CD14-positive monocyte (primary cell): Measurements from ENCODE around the gene RSPH3. TPM values are rescaled to one million over a fixed set of nuclear protein-coding genes. Genes with fewer than 3 reads are reported as not detected.

Source experiments
- DNase-seq, 3 donors: peaks; one replicate each; pipeline ENCODE4 v3.0.0-alpha.2; 2011 to 2022
- H2AFZ ChIP-seq: 2 replicates; pipeline ENCODE4 v1.6.0; 2012; ENCODE audit warnings: mild to moderate bottlenecking, low read depth, low read length, inconsistent platforms; ENCODE audit not compliant: insufficient read depth, poor library complexity, severe bottlenecking
- H3K27ac ChIP-seq, 2 donors: 1 replicate in 1 of 2; 2 replicates in 1 of 2; pipeline ENCODE4 v1.5.1; 2012 to 2013; ENCODE audit warnings: low read length in 2 of 2, control low read depth in 1 of 2, inconsistent platforms in 1 of 2, low read depth in 1 of 2, mild to moderate bottlenecking in 1 of 2
- H3K27me3 ChIP-seq, 2 donors: one replicate each; pipeline versions ENCODE4 v1.6.0 to v1.6.1; 2011 to 2013; ENCODE audit warnings: low read length in 2 of 2; ENCODE audit not compliant: control insufficient read depth in 2 of 2, insufficient read depth in 2 of 2
- H3K36me3 ChIP-seq, 2 donors: replicated peaks in 1 of 2; 1 replicate in 1 of 2; 2 replicates in 1 of 2; pipeline versions ENCODE4 v1.5.1 to v1.6.1; 2012 to 2013; ENCODE audit warnings: low read length in 2 of 2, control low read depth in 1 of 2, inconsistent platforms in 1 of 2, mild to moderate bottlenecking in 1 of 2; ENCODE audit not compliant: insufficient read depth in 2 of 2, control insufficient read depth in 1 of 2
- H3K4me1 ChIP-seq, 2 donors: 1 replicate in 1 of 2; 2 replicates in 1 of 2; pipeline versions ENCODE4 v1.5.1 to v1.6.1; 2012 to 2013; ENCODE audit warnings: low read length in 2 of 2, control low read depth in 1 of 2, inconsistent platforms in 1 of 2, mild to moderate bottlenecking in 1 of 2, moderate library complexity in 1 of 2; ENCODE audit not compliant: insufficient read depth in 2 of 2, control insufficient read depth in 1 of 2
- H3K4me2 ChIP-seq: replicated peaks from 2 replicates; pipeline ENCODE3; 2012; ENCODE audit warnings: low read length, moderate library complexity, mild to moderate bottlenecking; ENCODE audit not compliant: poor library complexity, severe bottlenecking; ENCODE audit errors: extremely low read depth
- H3K4me3 ChIP-seq, 3 experiments: fragments of 200-600 bp in 1 of 3; sonication (generic) in 1 of 3; replicated peaks in 1 of 3; 1 replicate in 2 of 3; 2 replicates in 1 of 3; pipeline ENCODE4 v1.5.1; 2011 to 2013; ENCODE audit warnings: low read length in 3 of 3, mild to moderate bottlenecking in 3 of 3, control low read depth in 2 of 3, low read depth in 2 of 3, inconsistent platforms in 1 of 3, moderate library complexity in 1 of 3
- H3K79me2 ChIP-seq: 2 replicates; pipeline ENCODE4 v1.6.0; 2012; ENCODE audit warnings: mild to moderate bottlenecking, control low read depth, inconsistent platforms, low read length, moderate library complexity; ENCODE audit not compliant: insufficient read depth
- H3K9ac ChIP-seq: 2 replicates; pipeline ENCODE4 v1.6.0; 2017; ENCODE audit warnings: low read length, mild to moderate bottlenecking; ENCODE audit not compliant: insufficient read depth, poor library complexity, severe bottlenecking
- H3K9me3 ChIP-seq, 2 donors: replicated peaks in 1 of 2; 1 replicate in 1 of 2; 2 replicates in 1 of 2; pipeline versions ENCODE4 v1.5.1 to v1.6.1; 2012 to 2013; ENCODE audit warnings: low read length in 2 of 2, control low read depth in 1 of 2; ENCODE audit not compliant: control insufficient read depth in 1 of 2, insufficient read depth in 1 of 2
- H4K20me1 ChIP-seq: 2 replicates; pipeline ENCODE4 v1.6.0; 2012; ENCODE audit warnings: mild to moderate bottlenecking, low read length, control low read depth, moderate library complexity; ENCODE audit not compliant: insufficient read depth
- H3K27ac Mint-ChIP-seq, 7 donors: one replicate each; pipeline ENCODE4 v1.8.0; 2020; ENCODE audit warnings: mild to moderate bottlenecking in 7 of 7, mixed read lengths in 7 of 7, moderate library complexity in 6 of 7, inconsistent platforms in 2 of 7
- H3K27me3 Mint-ChIP-seq, 3 donors: one replicate each; pipeline ENCODE4 v1.8.0; 2021 to 2022; ENCODE audit warnings: low read depth in 3 of 3, mild to moderate bottlenecking in 3 of 3, mixed read lengths in 3 of 3, moderate library complexity in 3 of 3, inconsistent platforms in 1 of 3
- H3K36me3 Mint-ChIP-seq, 2 donors: one replicate each; pipeline ENCODE4 v1.8.0; 2020; ENCODE audit warnings: mixed read lengths in 2 of 2, inconsistent platforms in 1 of 2, mild to moderate bottlenecking in 1 of 2
- H3K4me1 Mint-ChIP-seq: one replicate; pipeline ENCODE4 v1.8.0; 2020; ENCODE audit warnings: mild to moderate bottlenecking, mixed read lengths
- H3K4me3 Mint-ChIP-seq, 2 donors: one replicate each; pipeline ENCODE4 v1.8.0; 2020; ENCODE audit warnings: mild to moderate bottlenecking in 2 of 2, mixed read lengths in 2 of 2, moderate library complexity in 1 of 2
- H3K9me3 Mint-ChIP-seq, 7 donors: one replicate each; pipeline ENCODE4 v1.8.0; 2020 to 2022; ENCODE audit warnings: mixed read lengths in 7 of 7, mild to moderate bottlenecking in 6 of 7, moderate library complexity in 6 of 7, inconsistent platforms in 2 of 7
- CTCF ChIP-seq: fragments of 200-600 bp; IDR thresholded peaks from one replicate; pipeline ENCODE4 v1.8.0; 2022; ENCODE audit warnings: antibody characterized with exemption, mild to moderate bottlenecking
- WGBS: methylation state at CpG from one replicate; pipeline ENCODE4 v1.1.5; 2013; ENCODE audit warnings: missing lambda C conversion rate; ENCODE audit not compliant: insufficient coverage; 5-methylcytosine and 5-hydroxymethylcytosine counted together
- intact Hi-C, 2 donors: fragments of 100-400 bp; cut with micrococcal nuclease; formaldehyde crosslinking; loops; one replicate each; pipeline versions ENCODE4 v1.15.0 to v1.15.1; 2023
- polyA plus RNA-seq, 3 donors: library from polyadenylated mRNA; depleted of rRNA in 1 of 3; unstranded in 2 of 3; stranded (reverse) in 1 of 3; fragments of 300-500 nt in 2 of 3; fragments of >200 nt in 1 of 3; fragmentation: Illumina TruSeq in 2 of 3; gene quantifications; 1 replicate in 2 of 3; 2 replicates in 1 of 3; pipeline ENCODE4 v1.2.3, GENCODE V29; 2012 to 2021

RSPH3 gene
- polyA plus RNA-seq, 3 donors = 2.8 to 9.6 (median 4.6) TPM

GRCh38 chr6:158996856-158997255, 3.1 kb downstream of the RSPH3 start:
- Histone ChIP-seq H4K20me1 (no peaks in the 10 kb centered on the region), H3K9me3 (no peaks in the 10 kb centered on the region), H2AFZ (peak overlapping the region; percentile 53), H3K4me1 (peaks cover 34 to 48% of the 10 kb centered on the region in 2 donors), H3K4me3 (no peak overlapping the region), H3K4me2 (no peak overlapping the region), H3K27ac (peak overlapping the region; percentile 31 to 81), H3K27me3 (no peaks in the 10 kb centered on the region), H3K36me3 (peaks cover 0 to 9% of the 10 kb centered on the region in 2 donors), H3K79me2 (peaks cover 16% of the 10 kb centered on the region), H3K9ac (no peak overlapping the region)
- WGBS = 0% methylated on average over 1 of the region's 2 CpGs
- no peak overlapping the region for H3K4me3 Mint-ChIP-seq
- peaks cover 0 to 3% (median 1%) of the 10 kb centered on the region in 3 donors for H3K27me3 Mint-ChIP-seq
- intact Hi-C loops = loop anchor here in 1 of 2 donors (10.0 kb wide), 1 partner anchor 122 kb away; no protein-coding TSS in a partner anchor
- peaks cover 14 to 22% of the 10 kb centered on the region in 2 donors for H3K36me3 Mint-ChIP-seq
- no peak for TF ChIP-seq CTCF
- H3K4me1 Mint-ChIP-seq = peaks cover 42% of the 10 kb centered on the region
- peak overlapping the region; percentile 85 to 96 (median 94) for H3K27ac Mint-ChIP-seq
- peak; percentile 72 to 81 (median 79) for DNase-seq
- peaks cover 0 to 11% (median 4%) of the 10 kb centered on the region in 7 donors for H3K9me3 Mint-ChIP-seq

- H3K27me3 Mint-ChIP-seq = peaks cover 0 to 3% (median 1%) of the 10 kb centered on the region in 3 donors
- no peak overlapping the region for H3K4me3 Mint-ChIP-seq
- no peak for DNase-seq
These were observed 6.4 kb downstream of the RSPH3 start for GRCh38 chr6:158993639-158994038.

More at GRCh38 chr6:158993639-158994038, 6.4 kb downstream of the RSPH3 start:
- H3K27me3 ChIP-seq = no peaks in the 10 kb centered on the region
- H3K9me3 Mint-ChIP-seq = peaks cover 4 to 20% (median 17%) of the 10 kb centered on the region in 7 donors
- peaks cover 0 to 10% of the 10 kb centered on the region in 2 donors for H3K9me3 ChIP-seq
- no peak overlapping the region for H3K27ac Mint-ChIP-seq
- peaks cover 29% of the 10 kb centered on the region for H3K4me1 Mint-ChIP-seq
- peaks cover 19 to 29% of the 10 kb centered on the region in 2 donors for H3K4me1 ChIP-seq
- H3K36me3 Mint-ChIP-seq = peaks cover 14 to 30% of the 10 kb centered on the region in 2 donors
- no peak overlapping the region for H3K9ac ChIP-seq
- peaks cover 0 to 9% of the 10 kb centered on the region in 2 donors for H3K36me3 ChIP-seq
- TF ChIP-seq CTCF = no peak
- no peaks in the 10 kb centered on the region for H4K20me1 ChIP-seq
- intact Hi-C loops = loop anchor here in 1 of 2 donors (10.0 kb wide), 1 partner anchor 119 kb away; no protein-coding TSS in a partner anchor
- H3K79me2 ChIP-seq = peaks cover under 1% of the 10 kb centered on the region
- WGBS = no CpG with 5 or more reads among the region's 3 CpGs
- no peak overlapping the region for H3K27ac ChIP-seq
- no peak overlapping the region for H3K4me3 ChIP-seq
- no peak overlapping the region for H3K4me2 ChIP-seq
- H2AFZ ChIP-seq = no peak overlapping the region
